Upper lobe of left lung (tissue), 6 donors: ENCODE data around the gene KRTCAP2. TPM values are rescaled to one million over a fixed set of nuclear protein-coding genes. Genes with fewer than 3 reads are reported as not detected.

Experiments
- ATAC-seq, 2 donors: fragments of 200-7000 bp; cut with Tn5 transposase; one replicate each; pipeline ENCODE4 v1.9.1; 2022; ENCODE audit warnings: mild to moderate bottlenecking in 2 of 2, moderate library complexity in 2 of 2; ENCODE audit not compliant: low FRiP score in 2 of 2
- DNase-seq, 2 donors: peaks; one replicate each; pipeline ENCODE4 v3.0.0-alpha.2; 2019 to 2020
- H3K27ac ChIP-seq, 4 donors: fragments of 200-600 bp; sonication (generic); one replicate each; pipeline ENCODE4 v1.5.1; 2016 to 2019
- H3K27me3 ChIP-seq, 4 donors: fragments of 200-600 bp; sonication (generic); one replicate each; pipeline ENCODE4 v1.5.1; 2017 to 2019
- H3K36me3 ChIP-seq, 4 donors: fragments of 200-600 bp; sonication (generic); one replicate each; pipeline ENCODE4 v1.5.1; 2016 to 2019
- H3K4me1 ChIP-seq, 4 donors: fragments of 200-600 bp; sonication (generic); one replicate each; pipeline ENCODE4 v1.5.1; 2018 to 2019
- H3K4me3 ChIP-seq, 4 donors: fragments of 200-600 bp; sonication (generic); one replicate each; pipeline ENCODE4 v1.5.1; 2017 to 2019; ENCODE audit warnings: mild to moderate bottlenecking in 2 of 4, moderate library complexity in 1 of 4
- H3K9me3 ChIP-seq, 4 donors: fragments of 200-600 bp; sonication (generic); one replicate each; pipeline ENCODE4 v1.5.1; 2018 to 2019
- EP300 ChIP-seq, 4 donors: sonication (generic); formaldehyde crosslinking; IDR thresholded peaks; one replicate each; pipeline ENCODE4 v1.5.1; 2017; ENCODE audit warnings: antibody characterized with exemption in 4 of 4, control low read depth in 2 of 4
- POLR2A ChIP-seq, 4 donors: fragments of 450-650 bp; IDR thresholded peaks; one replicate each; pipeline ENCODE4 v1.5.1; 2016 to 2017; ENCODE audit warnings: antibody characterized with exemption in 4 of 4, mild to moderate bottlenecking in 2 of 4
- POLR2AphosphoS5 ChIP-seq, 2 donors: sonication (generic); formaldehyde crosslinking; IDR thresholded peaks; one replicate each; pipeline ENCODE4 v1.5.1; 2017; ENCODE audit warnings: antibody characterized with exemption in 2 of 2
- WGBS, 2 donors: methylation state at CpG; one replicate each; pipeline ENCODE4 v1.1.5; 2017 to 2018; 5-methylcytosine and 5-hydroxymethylcytosine counted together
- total RNA-seq, 6 donors: library from RNA; depleted of rRNA in 4 of 6; stranded (reverse); fragments of >200 nt in 4 of 6; gene quantifications; one replicate each; pipeline versions ENCODE4 v1.1.0 to v1.2.1, GENCODE V29; 2016 to 2021
- TF ChIP-seq, protein P1 (sequence below), 6 experiments: fragments of 450-650 bp in 4 of 6; fragments of 200-600 bp in 2 of 6; sonication (generic) in 2 of 6; IDR thresholded peaks; one replicate each; pipeline ENCODE4 v1.5.1; 2016 to 2019; ENCODE audit warnings: antibody characterized with exemption in 6 of 6
- donor health status: DM: no; HTN: no; CAD: no; lungs with moderate emphysema.
- donor health status: DM: no; HTN: yes; CAD: no; lungs with severe emphysema.

Gene KRTCAP2
- total RNA-seq, 6 donors from 2014 or later = 47.1 to 166 (median 131) TPM

DNA sequence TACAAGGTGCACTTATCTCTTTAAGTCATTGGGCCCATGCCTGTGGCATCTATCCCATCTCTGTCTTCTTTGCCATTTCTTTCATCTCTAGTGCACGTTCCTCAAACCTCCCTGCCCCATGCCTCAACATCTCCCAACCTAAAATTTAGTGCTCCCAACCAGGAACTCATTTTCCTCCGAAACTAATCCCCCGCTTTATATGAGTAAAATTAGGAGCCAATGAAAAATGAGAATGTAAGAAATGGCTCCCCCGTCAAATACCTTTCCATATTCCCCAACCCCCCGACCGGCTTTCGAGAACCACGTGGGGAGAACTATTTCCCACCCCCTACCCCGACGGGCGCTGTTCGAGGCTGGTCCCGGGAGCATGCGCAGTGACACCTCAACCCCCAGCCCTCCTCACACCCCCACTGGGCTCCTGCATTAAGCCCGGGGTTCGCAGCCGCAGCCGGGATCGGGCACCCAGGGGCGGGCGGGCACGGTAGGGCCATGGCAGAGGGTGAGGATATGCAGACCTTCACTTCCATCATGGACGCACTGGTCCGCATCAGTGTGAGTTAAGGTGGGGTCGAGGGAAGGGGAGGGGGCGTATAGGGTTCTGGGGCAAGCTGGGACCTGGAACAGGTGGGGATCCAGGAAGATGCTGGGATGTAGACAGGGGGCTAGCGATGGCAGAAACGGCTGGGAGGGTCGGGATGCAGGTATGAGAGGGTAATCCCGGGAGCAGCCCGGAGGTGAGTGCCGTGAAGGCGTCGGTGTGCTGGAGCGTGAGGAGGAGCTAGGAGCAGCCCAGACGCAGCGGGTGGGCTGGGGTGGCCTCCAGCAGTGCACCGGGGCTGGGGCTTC lies 597 bp upstream of the KRTCAP2 start, which contains the start of gene TRIM46:
Gene TRIM46, plus strand, starts transcription at position 372 of the 846 bp plus-strand sequence. Its CDS starts 118 bp downstream, at position 490.
- H3K4me1 ChIP-seq = peaks cover 30 to 47% (median 40%) of the 10 kb centered on the region in 4 donors

DNA sequence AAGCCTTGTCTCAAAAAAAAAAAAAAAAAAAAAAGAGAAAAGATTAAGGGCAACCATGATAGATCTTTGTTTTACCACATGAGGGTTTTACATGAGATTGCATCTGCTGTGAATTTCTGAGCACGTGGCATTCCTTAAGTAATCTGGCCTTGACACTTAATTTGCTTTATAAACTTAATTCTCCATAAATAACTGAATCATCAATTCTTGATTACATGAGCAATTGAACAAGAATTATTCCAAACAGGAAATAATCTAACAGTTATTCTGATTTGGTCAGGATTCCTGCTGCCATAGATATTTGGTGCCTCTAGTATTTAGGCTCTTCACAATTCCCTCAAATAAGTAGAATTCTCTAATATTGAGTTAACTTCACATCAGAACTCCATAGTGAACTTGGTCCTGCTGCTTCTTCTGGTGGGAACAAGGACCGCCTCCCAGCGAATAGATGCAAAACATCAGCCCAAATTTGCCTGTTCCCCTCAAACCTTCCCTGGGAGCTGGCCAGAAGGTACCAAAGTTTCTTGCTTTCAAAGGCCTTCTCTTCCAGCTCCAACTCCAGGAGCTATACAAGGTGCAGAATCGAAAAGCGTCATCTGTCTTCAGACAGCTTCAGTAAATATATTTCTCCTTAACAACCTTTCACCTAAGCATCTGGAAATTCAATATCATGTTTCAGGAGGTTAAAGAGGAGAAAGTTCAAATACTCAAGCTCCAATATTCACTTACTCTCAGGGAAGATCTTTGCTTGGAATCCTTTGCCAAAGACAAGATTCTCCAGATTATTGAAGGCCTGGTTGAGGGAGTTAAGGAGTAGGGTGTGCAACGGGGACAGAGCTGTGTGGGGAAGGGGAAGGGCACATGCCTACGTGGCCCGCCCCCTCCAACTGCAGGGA lies 1.0 kb downstream of the KRTCAP2 start:
- peak overlapping the region; percentile 71 to 94 (median 92) for H3K4me3 ChIP-seq
- peaks cover 0 to 7% (median 3%) of the 10 kb centered on the region in 4 donors for H3K27me3 ChIP-seq
- WGBS, 2 donors = 48 to 50% methylated on average over 8 of the region's 8 CpGs
- H3K27ac ChIP-seq = peak overlapping the region; percentile 91 to 99 (median 96)
- peaks cover 0 to 25% (median 14%) of the 10 kb centered on the region in 4 donors for H3K36me3 ChIP-seq
- peaks cover 37 to 49% (median 40%) of the 10 kb centered on the region in 4 donors for H3K4me1 ChIP-seq
- no peak for TF ChIP-seq EP300 (IDR thresholded peaks at IDR 0.05)
- TF ChIP-seq POLR2A (IDR thresholded peaks at IDR 0.05) = no peak
- TF ChIP-seq POLR2AphosphoS5 (IDR thresholded peaks at IDR 0.05) = no peak
- TF ChIP-seq, protein P1, sequence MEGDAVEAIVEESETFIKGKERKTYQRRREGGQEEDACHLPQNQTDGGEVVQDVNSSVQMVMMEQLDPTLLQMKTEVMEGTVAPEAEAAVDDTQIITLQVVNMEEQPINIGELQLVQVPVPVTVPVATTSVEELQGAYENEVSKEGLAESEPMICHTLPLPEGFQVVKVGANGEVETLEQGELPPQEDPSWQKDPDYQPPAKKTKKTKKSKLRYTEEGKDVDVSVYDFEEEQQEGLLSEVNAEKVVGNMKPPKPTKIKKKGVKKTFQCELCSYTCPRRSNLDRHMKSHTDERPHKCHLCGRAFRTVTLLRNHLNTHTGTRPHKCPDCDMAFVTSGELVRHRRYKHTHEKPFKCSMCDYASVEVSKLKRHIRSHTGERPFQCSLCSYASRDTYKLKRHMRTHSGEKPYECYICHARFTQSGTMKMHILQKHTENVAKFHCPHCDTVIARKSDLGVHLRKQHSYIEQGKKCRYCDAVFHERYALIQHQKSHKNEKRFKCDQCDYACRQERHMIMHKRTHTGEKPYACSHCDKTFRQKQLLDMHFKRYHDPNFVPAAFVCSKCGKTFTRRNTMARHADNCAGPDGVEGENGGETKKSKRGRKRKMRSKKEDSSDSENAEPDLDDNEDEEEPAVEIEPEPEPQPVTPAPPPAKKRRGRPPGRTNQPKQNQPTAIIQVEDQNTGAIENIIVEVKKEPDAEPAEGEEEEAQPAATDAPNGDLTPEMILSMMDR (IDR thresholded peaks at IDR 0.05) = no peak
- DNase-seq (no peak), ATAC-seq (peak; percentile 6 to 26)
- no peaks in the 10 kb centered on the region for H3K9me3 ChIP-seq

More for the DNA sequence above, 597 bp upstream of the KRTCAP2 start, which contains the start of gene TRIM46:
- Histone ChIP-seq H3K36me3 (peaks cover 0 to 24% (median 13%) of the 10 kb centered on the region in 4 donors), H3K27ac (peak within 1 kb of the TSS; percentile 91 to 99 (median 96)), H3K4me3 (peak within 1 kb of the TSS; percentile 71 to 94 (median 92)), H3K9me3 (no peaks in the 10 kb centered on the region), H3K27me3 (peaks cover 0 to 7% (median 3%) of the 10 kb centered on the region in 4 donors)
- ATAC-seq (no peak), DNase-seq (peak in 1 of 2 donors; percentile 87)
- TF ChIP-seq POLR2A (IDR thresholded peaks at IDR 0.05) (no peak), POLR2AphosphoS5 (IDR thresholded peaks at IDR 0.05) (no peak), EP300 (IDR thresholded peaks at IDR 0.05) (no peak)
- TF ChIP-seq, protein P1 (IDR thresholded peaks at IDR 0.05) = no peak
- WGBS, 2 donors = 2 to 5% methylated on average over 25 to 36 of the region's 38 CpGs

DNA sequence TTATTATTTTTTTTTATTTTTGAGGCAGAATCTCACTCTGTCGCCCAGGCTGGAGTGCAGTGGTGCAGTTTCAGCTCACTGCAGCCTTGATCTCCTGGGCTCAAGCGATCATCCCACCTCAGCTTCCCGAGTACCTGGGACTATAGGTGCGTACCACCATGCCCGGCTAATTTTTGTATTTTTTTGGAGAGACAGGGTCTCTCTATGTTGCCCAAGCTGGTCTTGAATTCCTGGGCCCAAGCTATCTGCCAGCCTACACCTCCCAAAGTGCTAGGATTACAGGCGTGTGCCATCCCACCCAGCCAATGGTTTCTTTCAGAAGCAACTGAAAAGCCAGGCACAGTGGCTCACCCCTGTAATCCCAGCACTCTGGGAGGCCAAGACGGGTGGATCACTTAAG lies 2.3 kb downstream of the KRTCAP2 start:
- WGBS, 2 donors = 95 to 97% methylated on average over 7 of the region's 7 CpGs
- Histone ChIP-seq H3K27me3 (peaks cover 0 to 7% (median 3%) of the 10 kb centered on the region in 4 donors), H3K4me3 (no peak overlapping the region), H3K9me3 (no peaks in the 10 kb centered on the region), H3K27ac (no peak overlapping the region), H3K4me1 (peaks cover 44 to 49% (median 44%) of the 10 kb centered on the region in 4 donors), H3K36me3 (peaks cover 0 to 25% (median 14%) of the 10 kb centered on the region in 4 donors)
- DNase-seq (no peak), ATAC-seq (no peak)
- TF ChIP-seq POLR2A (IDR thresholded peaks at IDR 0.05) (no peak), EP300 (IDR thresholded peaks at IDR 0.05) (no peak), POLR2AphosphoS5 (IDR thresholded peaks at IDR 0.05) (no peak)
- TF ChIP-seq, protein P1 (IDR thresholded peaks at IDR 0.05) = no peak

DNA sequence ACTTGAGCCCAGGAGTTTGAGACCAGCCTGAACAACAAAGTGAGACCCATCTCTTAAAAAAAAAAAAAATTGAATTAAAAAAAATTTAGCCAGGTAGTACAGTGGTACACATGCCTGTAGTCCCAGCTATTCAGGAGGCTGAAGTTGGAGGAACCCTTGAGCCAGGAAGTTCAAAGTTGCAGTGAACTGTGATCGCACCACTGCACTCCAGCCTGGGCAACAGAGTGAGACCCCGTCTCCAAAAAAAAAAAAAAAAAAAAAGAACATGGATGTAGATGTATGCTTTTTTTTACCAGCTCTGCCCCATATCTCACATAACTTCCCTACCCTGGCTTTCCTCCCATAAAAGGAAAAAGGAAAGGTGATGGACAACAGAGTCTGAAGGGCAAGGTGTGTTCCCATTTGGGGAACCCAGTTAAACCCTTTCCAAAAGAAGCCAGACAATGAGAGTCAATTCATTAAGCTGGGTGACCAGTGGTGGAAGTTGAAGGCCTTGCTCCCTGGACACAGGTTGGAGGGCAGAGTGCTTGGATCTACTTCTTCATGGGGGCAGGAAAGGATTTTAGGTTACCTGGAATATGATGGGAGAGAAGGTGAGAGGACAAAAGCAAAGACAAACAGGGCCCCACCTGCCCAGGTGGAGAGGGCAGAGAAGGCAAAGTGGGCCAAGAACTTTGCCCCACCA lies 2.9 kb downstream of the KRTCAP2 start:
- TF ChIP-seq, protein P1 (IDR thresholded peaks at IDR 0.05) = no peak
- no peak for TF ChIP-seq POLR2A (IDR thresholded peaks at IDR 0.05)
- no peak for DNase-seq
- Histone ChIP-seq H3K9me3 (no peaks in the 10 kb centered on the region), H3K36me3 (peaks cover 0 to 25% (median 14%) of the 10 kb centered on the region in 4 donors), H3K4me3 (no peak overlapping the region), H3K4me1 (peaks cover 44 to 48% (median 46%) of the 10 kb centered on the region in 4 donors), H3K27me3 (peaks cover 0 to 7% (median 3%) of the 10 kb centered on the region in 4 donors), H3K27ac (no peak overlapping the region)
- WGBS, 2 donors = 93 to 100% methylated on average over 2 of the region's 2 CpGs
- no peak for ATAC-seq
